Tibial nerve (tissue), 4 donors: ENCODE results near the gene SUMO3.

Experiments used
- EP300 ChIP-seq, 2 donors: sonication (generic); formaldehyde crosslinking; IDR thresholded peaks; one replicate each; pipeline ENCODE4 v1.6.1; 2017; ENCODE audit warnings: antibody characterized with exemption in 2 of 2, mild to moderate bottlenecking in 1 of 2
- TF ChIP-seq, protein P1 (sequence below), 5 experiments: fragments of 200-600 bp in 3 of 5; fragments of 450-650 bp in 2 of 5; sonication (generic) in 3 of 5; IDR thresholded peaks; one replicate each; pipeline ENCODE4 v1.5.1; 2016 to 2019; ENCODE audit warnings: antibody characterized with exemption in 5 of 5, mild to moderate bottlenecking in 3 of 5, moderate library complexity in 2 of 5

- TF ChIP-seq EP300 (IDR thresholded peaks at IDR 0.05), result no peak
- TF ChIP-seq, protein P1, sequence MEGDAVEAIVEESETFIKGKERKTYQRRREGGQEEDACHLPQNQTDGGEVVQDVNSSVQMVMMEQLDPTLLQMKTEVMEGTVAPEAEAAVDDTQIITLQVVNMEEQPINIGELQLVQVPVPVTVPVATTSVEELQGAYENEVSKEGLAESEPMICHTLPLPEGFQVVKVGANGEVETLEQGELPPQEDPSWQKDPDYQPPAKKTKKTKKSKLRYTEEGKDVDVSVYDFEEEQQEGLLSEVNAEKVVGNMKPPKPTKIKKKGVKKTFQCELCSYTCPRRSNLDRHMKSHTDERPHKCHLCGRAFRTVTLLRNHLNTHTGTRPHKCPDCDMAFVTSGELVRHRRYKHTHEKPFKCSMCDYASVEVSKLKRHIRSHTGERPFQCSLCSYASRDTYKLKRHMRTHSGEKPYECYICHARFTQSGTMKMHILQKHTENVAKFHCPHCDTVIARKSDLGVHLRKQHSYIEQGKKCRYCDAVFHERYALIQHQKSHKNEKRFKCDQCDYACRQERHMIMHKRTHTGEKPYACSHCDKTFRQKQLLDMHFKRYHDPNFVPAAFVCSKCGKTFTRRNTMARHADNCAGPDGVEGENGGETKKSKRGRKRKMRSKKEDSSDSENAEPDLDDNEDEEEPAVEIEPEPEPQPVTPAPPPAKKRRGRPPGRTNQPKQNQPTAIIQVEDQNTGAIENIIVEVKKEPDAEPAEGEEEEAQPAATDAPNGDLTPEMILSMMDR (IDR thresholded peaks at IDR 0.05), result no peak
Observed at GRCh38 chr21:44765231-44766013, 52.4 kb downstream of the SUMO3 start.
